ENCODE results near the gene RNF44.
"Not testable (repeated sequence)": the region's sequence is repeated elsewhere in the genome, so short reads cannot be mapped to it uniquely, and the experiment has no call there.

Gene RNF44

DNA sequence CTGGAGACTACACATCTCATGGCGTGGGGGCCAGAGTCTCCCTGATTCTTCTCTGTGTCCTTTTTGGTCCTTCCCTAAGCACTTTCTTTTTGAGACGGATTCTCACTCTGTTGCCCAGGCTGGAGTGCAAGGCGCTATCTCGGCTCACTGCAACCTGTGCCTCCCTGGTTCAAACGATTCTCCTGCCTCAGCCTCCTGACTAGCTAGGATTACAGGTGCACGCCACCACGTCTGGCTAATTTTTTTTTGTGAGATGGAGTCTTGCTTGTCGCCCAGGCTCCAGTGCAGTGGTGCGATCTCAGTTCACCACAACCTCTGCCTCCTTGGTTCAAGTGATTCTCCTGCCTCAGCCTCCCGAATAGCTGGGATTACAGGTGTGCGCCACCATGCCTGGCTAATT lies 13.7 kb upstream of the RNF44 start:
- H3K4me3 ChIP-seq (ENCODE audit: low read length); H3K36me3 ChIP-seq (ENCODE audit: insufficient read depth, low read length): not testable (repeated sequence)
- WGBS: 94% methylated on average over 11 of the region's 11 CpGs

DNA sequence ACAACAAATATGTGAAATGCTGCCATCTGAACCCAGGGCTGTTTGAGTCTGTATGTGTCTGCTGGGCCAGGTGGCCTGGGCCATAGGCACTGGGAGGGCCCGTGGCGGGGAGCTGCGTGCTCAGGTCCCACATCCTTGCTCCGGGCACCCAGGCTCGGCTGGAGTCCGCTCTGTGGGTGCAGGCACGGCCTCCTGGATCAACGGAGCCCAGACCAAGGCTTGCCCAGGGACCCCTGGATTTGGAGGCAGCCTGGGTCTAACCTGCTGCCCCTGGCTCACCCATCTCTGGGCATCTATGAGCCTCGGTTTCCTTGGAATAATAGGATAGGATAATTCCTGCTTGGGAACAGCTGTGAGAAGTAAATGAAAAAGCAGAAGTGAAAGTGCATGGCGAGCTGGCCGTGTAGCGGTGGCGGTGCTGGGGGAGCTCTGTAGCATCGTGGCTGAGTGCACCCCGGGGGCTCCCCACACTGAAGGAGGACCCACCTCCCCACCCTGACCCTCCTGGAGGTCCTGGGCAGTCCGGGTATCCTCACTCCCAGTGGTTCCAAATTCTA lies 13.2 kb upstream of the RNF44 start:
- Histone ChIP-seq H3K36me3 (ENCODE audit: insufficient read depth, low read length) (no peaks in the 10 kb centered on the region), H3K4me3 (ENCODE audit: low read length) (no peak overlapping the region), H3K9me3 (ENCODE audit: insufficient read depth, low read depth, low read length) (no peaks in the 10 kb centered on the region), H3K27me3 (ENCODE audit: insufficient read depth, low read length) (no peaks in the 10 kb centered on the region), H3K4me1 (ENCODE audit: insufficient read depth, low read length) (no peaks in the 10 kb centered on the region), H3K27ac (ENCODE audit: low read depth, low read length) (no peak overlapping the region), H3K9ac (ENCODE audit: low read depth, low read length) (no peak overlapping the region)
- WGBS: 89% methylated on average over 16 of the region's 16 CpGs

More for the DNA sequence above, 13.7 kb upstream of the RNF44 start:
- not testable (repeated sequence) for H3K9ac ChIP-seq (ENCODE audit: low read depth, low read length); H3K4me1 ChIP-seq (ENCODE audit: insufficient read depth, low read length); H3K27me3 ChIP-seq (ENCODE audit: insufficient read depth, low read length); H3K27ac ChIP-seq (ENCODE audit: low read depth, low read length); H3K9me3 ChIP-seq (ENCODE audit: insufficient read depth, low read depth, low read length)

GRCh38 chr5:176549871-176550270 lies 12.7 kb upstream of the RNF44 start:
- Histone ChIP-seq H3K9me3 (ENCODE audit: insufficient read depth, low read depth, low read length) (no peaks in the 10 kb centered on the region), H3K9ac (ENCODE audit: low read depth, low read length) (no peak overlapping the region), H3K27me3 (ENCODE audit: insufficient read depth, low read length) (peaks cover 2% of the 10 kb centered on the region; the same call in 1 of the 2 replicates), H3K27ac (ENCODE audit: low read depth, low read length) (no peak overlapping the region), H3K4me3 (ENCODE audit: low read length) (no peak overlapping the region), H3K36me3 (ENCODE audit: insufficient read depth, low read length) (no peaks in the 10 kb centered on the region), H3K4me1 (ENCODE audit: insufficient read depth, low read length) (no peaks in the 10 kb centered on the region)
- 93% methylated on average over 7 of the region's 7 CpGs for WGBS

DNA sequence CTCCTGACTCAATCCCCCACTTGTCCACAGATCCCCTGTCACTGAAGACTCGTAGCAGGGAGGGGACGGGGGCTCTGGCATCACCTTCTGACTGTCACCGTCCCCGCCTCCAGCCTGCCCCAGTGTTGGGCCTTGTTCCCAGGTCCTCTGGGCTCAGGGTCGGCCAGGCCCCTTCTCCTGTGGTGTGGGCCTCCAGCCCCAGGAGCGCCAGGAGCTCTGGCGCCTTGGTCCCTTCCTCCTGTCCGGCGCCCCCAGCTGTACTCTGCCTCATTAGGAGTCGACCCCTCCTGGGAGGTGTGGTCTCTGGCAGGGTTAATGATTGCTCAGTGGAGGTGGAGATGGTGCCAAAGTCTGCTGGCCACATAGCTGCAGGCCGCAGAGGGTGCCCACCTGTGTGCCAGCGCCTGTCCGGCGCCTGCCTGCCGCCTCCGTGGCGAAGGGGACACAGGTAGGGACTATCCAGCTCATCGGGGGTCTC lies 11.8 kb upstream of the RNF44 start, which contains the start of gene CDHR2:
Gene CDHR2 (plus strand): TSS at position 376 of the 478 bp plus-strand sequence. CDS start 16,011 bp downstream, outside the sequence.
- no peak within 1 kb of the TSS for H3K4me3 ChIP-seq (ENCODE audit: low read length)
- H3K4me1 ChIP-seq (ENCODE audit: insufficient read depth, low read length): no peaks in the 10 kb centered on the region
- H3K9me3 ChIP-seq (ENCODE audit: insufficient read depth, low read depth, low read length): no peaks in the 10 kb centered on the region
- H3K9ac ChIP-seq (ENCODE audit: low read depth, low read length): no peak within 1 kb of the TSS
- H3K36me3 ChIP-seq (ENCODE audit: insufficient read depth, low read length): no peaks in the 10 kb centered on the region
- 91% methylated on average over 18 of the region's 18 CpGs for WGBS
- no peak within 1 kb of the TSS for H3K27ac ChIP-seq (ENCODE audit: low read depth, low read length)
- H3K27me3 ChIP-seq (ENCODE audit: insufficient read depth, low read length): peaks cover 8% of the 10 kb centered on the region; the same call in 1 of the 2 replicates

DNA sequence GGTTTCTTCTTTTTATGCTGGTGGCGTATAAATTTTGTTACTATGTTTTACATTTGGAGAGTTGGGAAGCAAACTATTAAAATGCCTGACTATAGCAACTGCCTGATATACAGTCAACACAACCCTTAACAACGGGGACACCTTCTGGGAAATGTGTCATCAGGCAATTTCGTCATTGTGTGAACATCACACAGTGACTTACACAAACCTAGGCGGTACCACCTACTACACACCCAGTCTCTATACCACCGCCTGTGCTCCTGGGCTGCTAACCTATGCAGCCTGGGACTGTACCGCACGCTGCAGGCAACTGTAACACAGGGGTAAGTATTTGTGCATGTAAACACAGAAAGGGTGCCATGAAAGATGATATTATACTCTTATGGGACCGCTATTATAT lies 10.6 kb upstream of the RNF44 start:
- Histone ChIP-seq H3K4me3 (ENCODE audit: low read length) (no peak overlapping the region), H3K27me3 (ENCODE audit: insufficient read depth, low read length) (peaks cover 17% of the 10 kb centered on the region; the same call in 1 of the 2 replicates), H3K36me3 (ENCODE audit: insufficient read depth, low read length) (no peaks in the 10 kb centered on the region), H3K9me3 (ENCODE audit: insufficient read depth, low read depth, low read length) (no peaks in the 10 kb centered on the region), H3K9ac (ENCODE audit: low read depth, low read length) (no peak overlapping the region), H3K4me1 (ENCODE audit: insufficient read depth, low read length) (no peaks in the 10 kb centered on the region), H3K27ac (ENCODE audit: low read depth, low read length) (no peak overlapping the region)
- 89% methylated on average over 8 of the region's 8 CpGs for WGBS

GRCh38 chr5:176545737-176546509 lies 8.7 kb upstream of the RNF44 start:
- Histone ChIP-seq H3K36me3 (ENCODE audit: insufficient read depth, low read length) (no peaks in the 10 kb centered on the region), H3K9ac (ENCODE audit: low read depth, low read length) (no peak overlapping the region), H3K4me3 (ENCODE audit: low read length) (no peak overlapping the region), H3K4me1 (ENCODE audit: insufficient read depth, low read length) (peaks cover 10% of the 10 kb centered on the region), H3K27me3 (ENCODE audit: insufficient read depth, low read length) (peaks cover 26% of the 10 kb centered on the region; the same call in 1 of the 2 replicates), H3K27ac (ENCODE audit: low read depth, low read length) (no peak overlapping the region), H3K9me3 (ENCODE audit: insufficient read depth, low read depth, low read length) (no peaks in the 10 kb centered on the region)
- WGBS: 84% methylated on average over 13 of the region's 13 CpGs

- 96% methylated on average over 6 of the region's 6 CpGs for WGBS
- no peaks in the 10 kb centered on the region for H3K9me3 ChIP-seq (ENCODE audit: insufficient read depth, low read depth, low read length)
- no peak overlapping the region for H3K9ac ChIP-seq (ENCODE audit: low read depth, low read length)
- no peak overlapping the region for H3K4me3 ChIP-seq (ENCODE audit: low read length)
- H3K27me3 ChIP-seq (ENCODE audit: insufficient read depth, low read length): peaks cover 26% of the 10 kb centered on the region; the same call in 1 of the 2 replicates
- peaks cover 14% of the 10 kb centered on the region for H3K4me1 ChIP-seq (ENCODE audit: insufficient read depth, low read length)
- no peaks in the 10 kb centered on the region for H3K36me3 ChIP-seq (ENCODE audit: insufficient read depth, low read length)
- H3K27ac ChIP-seq (ENCODE audit: low read depth, low read length): no peak overlapping the region
Measured at GRCh38 chr5:176545388-176545736, 8.2 kb upstream of the RNF44 start.

- Histone ChIP-seq H3K27ac (ENCODE audit: low read depth, low read length) (peak overlapping the region; percentile 54; the same call in 1 of the 2 replicates), H3K9ac (ENCODE audit: low read depth, low read length) (peak overlapping the region; percentile 72), H3K36me3 (ENCODE audit: insufficient read depth, low read length) (no peaks in the 10 kb centered on the region), H3K4me1 (ENCODE audit: insufficient read depth, low read length) (peaks cover 16% of the 10 kb centered on the region), H3K4me3 (ENCODE audit: low read length) (peak overlapping the region; percentile 77), H3K9me3 (ENCODE audit: insufficient read depth, low read depth, low read length) (no peaks in the 10 kb centered on the region), H3K27me3 (ENCODE audit: insufficient read depth, low read length) (peaks cover 26% of the 10 kb centered on the region; the same call in 1 of the 2 replicates)
- under 1% methylated on average over 63 of the region's 63 CpGs for WGBS
Measured at GRCh38 chr5:176543428-176544182, 6.4 kb upstream of the RNF44 start.

- H3K27me3 ChIP-seq (ENCODE audit: insufficient read depth, low read length): peaks cover 26% of the 10 kb centered on the region; the same call in 1 of the 2 replicates
- H3K4me3 ChIP-seq (ENCODE audit: low read length): peak overlapping the region; percentile 77
- peak overlapping the region; percentile 72 for H3K9ac ChIP-seq (ENCODE audit: low read depth, low read length)
- WGBS: under 1% methylated on average over 110 of the region's 110 CpGs
- H3K36me3 ChIP-seq (ENCODE audit: insufficient read depth, low read length): no peaks in the 10 kb centered on the region
- H3K9me3 ChIP-seq (ENCODE audit: insufficient read depth, low read depth, low read length): no peaks in the 10 kb centered on the region
- peaks cover 18% of the 10 kb centered on the region for H3K4me1 ChIP-seq (ENCODE audit: insufficient read depth, low read length)
- H3K27ac ChIP-seq (ENCODE audit: low read depth, low read length): peak overlapping the region; percentile 74; the same call in 1 of the 2 replicates
Measured at GRCh38 chr5:176542596-176543427, 5.6 kb upstream of the RNF44 start.

- peaks cover 18% of the 10 kb centered on the region for H3K4me1 ChIP-seq (ENCODE audit: insufficient read depth, low read length)
- peak overlapping the region; percentile 77 for H3K4me3 ChIP-seq (ENCODE audit: low read length)
- no peaks in the 10 kb centered on the region for H3K9me3 ChIP-seq (ENCODE audit: insufficient read depth, low read depth, low read length)
- H3K9ac ChIP-seq (ENCODE audit: low read depth, low read length): no peak overlapping the region; the same call in 1 of the 2 replicates
- peaks cover 26% of the 10 kb centered on the region; the same call in 1 of the 2 replicates for H3K27me3 ChIP-seq (ENCODE audit: insufficient read depth, low read length)
- 27% methylated on average over 13 of the region's 16 CpGs for WGBS
- H3K27ac ChIP-seq (ENCODE audit: low read depth, low read length): no peak overlapping the region; the same call in 1 of the 2 replicates
- no peaks in the 10 kb centered on the region for H3K36me3 ChIP-seq (ENCODE audit: insufficient read depth, low read length)
Measured at GRCh38 chr5:176542135-176542595, 5.0 kb upstream of the RNF44 start.
